Left renal cortex interstitium (tissue), 4 donors: Measurements from ENCODE around the gene NPL. TPM values are rescaled to one million over a fixed set of nuclear protein-coding genes. Genes with fewer than 3 reads are reported as not detected.

Experiments
- DNase-seq, 4 donors: peaks; one replicate each; pipeline ENCODE4 v3.0.0-alpha.2; 2013; ENCODE audit warnings: low read depth in 4 of 4, low spot score in 2 of 4, missing footprints in 1 of 4
- polyA plus RNA-seq, 4 donors: library from polyadenylated mRNA; unstranded; fragments of 120-200 nt; gene quantifications; one replicate each; pipeline ENCODE4 v1.2.1, GENCODE V29; 2013; ENCODE audit not compliant: insufficient read length in 4 of 4

Gene NPL, protein sequence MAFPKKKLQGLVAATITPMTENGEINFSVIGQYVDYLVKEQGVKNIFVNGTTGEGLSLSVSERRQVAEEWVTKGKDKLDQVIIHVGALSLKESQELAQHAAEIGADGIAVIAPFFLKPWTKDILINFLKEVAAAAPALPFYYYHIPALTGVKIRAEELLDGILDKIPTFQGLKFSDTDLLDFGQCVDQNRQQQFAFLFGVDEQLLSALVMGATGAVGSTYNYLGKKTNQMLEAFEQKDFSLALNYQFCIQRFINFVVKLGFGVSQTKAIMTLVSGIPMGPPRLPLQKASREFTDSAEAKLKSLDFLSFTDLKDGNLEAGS
- polyA plus RNA-seq, result 10 to 100 TPM in 1 of 4 donors, 1 to 10 TPM in 3; 5.5 to 10.4 (median 7.4) TPM

DNA sequence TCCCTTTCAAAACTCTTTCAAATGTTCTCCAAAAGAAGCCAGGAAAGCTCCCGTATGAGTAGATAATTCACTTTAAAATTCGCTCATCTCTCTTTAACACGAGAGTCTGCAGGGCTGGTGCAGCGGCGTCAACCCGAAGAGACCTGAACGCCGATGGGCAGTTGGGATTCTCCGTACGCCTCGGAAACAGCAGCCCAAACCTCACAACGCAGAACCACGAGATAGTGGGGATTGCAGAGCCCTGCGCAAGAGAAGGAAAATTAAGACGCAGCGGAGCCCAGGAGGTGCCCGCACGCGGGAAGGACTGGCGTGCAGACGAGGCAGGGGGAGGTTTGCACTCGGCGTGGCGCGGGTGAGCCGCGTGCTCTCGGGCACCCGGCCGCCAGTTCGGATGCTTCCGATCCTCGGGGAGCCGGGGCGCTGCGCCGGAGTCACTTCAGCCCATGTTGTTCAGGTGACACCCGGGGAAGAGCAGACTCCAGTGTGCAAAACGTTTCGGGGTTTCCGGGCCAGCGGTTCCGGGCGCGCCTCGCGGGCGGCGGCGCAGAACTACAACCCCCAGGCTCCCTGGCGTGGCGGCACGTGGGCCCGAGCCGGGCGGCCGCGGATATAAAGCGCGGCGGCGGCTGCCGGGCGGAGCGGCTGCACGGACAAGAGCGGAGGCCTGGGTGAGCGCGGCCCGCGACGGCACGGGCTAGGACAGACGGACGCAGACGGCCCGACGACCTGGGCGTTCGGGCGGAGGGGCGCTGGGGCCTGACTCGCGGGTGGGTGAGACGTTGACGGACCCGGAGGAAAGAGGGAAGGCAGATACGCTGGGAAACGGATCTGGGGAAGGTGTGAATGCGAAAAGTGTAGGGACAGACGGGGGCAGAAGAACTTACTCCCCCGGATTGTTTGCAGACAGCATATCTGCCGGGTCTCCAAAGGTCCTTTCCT, at the start of gene NPL:
TSS of gene NPL (plus strand) at position 636 of the 939 bp plus-strand sequence. CDS start 4,599 bp downstream, outside the sequence.
- peak; percentile 34 to 55 (median 47) for DNase-seq

DNA sequence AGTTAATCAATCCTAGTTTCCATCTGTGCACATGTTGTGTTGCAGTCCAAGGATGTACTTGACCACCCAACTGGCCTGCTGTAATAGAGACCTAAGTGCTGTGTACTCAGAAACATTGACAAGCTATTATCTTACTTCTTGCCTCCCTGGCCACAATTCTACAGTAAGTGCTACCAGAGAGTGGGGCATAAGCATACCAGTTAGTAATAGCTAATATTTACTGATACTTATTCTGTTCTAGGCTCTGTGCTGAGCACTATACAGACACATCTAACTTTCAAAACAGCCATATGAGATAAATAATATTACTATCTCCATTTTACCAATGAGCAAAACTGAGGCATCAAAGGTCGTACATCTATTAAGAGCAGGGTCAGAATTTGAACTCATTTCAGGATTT, 49.5 kb upstream of the NPL start:
- no peak for DNase-seq

DNA sequence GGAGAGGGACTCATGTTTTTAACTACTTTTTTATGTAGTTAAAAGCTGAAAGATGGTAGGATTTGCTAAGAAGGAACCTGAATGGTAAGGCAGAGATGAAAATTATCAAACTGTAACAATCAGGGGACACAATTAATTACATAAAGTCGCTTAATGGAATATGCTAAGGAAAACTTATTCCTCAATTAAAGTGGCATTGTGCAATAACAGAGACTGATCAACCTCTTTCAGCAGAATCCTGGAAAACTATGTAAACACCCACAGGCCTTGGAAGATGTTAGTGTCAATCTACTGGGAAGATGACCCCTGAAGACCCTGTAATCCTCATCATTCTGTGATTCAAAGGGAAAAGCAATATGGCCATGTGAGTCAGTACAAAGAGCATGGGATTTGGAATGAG, 46.8 kb upstream of the NPL start:
- DNase-seq, result no peak

DNA sequence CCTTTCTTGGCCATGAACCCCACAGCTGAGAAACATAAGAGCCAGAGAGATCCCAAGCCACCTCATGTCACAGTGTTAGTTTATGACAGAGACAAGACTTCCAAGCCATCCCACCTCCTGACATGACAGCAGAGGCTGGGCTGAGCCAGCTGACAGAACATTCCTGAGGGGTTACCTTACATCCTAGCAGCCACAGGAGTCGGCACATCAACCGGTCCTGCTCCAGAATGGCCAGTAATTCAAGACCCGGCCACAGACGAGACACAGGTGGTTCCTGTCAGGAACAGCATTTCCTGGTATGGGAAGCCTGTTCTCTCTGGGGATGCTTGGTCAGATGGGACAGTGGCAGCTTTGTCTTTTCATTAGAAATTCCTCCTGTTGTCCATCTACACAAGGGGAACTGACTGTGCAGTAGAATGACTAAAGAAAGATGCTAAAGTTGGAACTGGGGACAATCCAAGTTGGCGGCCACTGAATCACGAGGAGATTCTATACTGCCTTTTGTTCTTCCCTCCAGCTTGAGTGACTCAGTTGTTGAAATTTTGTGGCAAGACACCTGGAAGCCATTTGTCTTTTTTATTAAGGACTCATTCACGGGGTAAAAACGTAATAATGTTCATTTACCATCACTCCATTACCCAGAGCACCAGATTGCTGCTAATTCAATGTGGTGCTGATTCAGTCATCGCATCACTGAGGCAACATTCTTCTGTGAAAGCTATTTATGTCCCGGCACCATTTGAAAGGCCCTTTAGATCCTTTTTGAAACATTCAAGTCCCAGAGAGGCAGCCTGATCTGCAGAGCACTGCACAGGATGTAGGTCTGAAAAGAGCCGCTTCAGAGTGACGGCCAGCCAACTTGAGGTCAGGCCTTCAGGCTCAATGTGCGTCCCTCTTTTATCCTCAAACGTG, 37.2 kb upstream of the NPL start:
- peak; percentile 39 to 59 (median 50) for DNase-seq

DNA sequence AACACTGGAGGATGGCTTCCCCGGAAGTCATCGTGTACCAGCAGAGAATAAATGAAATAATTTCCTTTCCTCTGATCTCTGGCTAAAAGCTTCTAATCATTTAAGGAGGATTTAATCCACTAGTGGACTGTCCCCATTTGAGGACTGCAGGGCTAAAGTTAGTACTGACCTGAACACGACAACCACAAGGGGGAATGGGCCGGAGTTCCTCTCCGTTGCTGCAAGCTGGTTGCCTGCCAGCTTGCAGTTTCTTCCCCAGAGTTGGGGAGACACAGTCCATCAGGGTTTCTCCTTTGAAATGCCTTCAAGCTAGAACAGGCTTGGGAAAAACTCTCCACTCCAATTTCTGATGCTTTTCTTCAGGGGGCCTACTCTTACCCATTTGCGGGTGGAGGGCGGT, 35.5 kb upstream of the NPL start:
- DNase-seq, result no peak

DNA sequence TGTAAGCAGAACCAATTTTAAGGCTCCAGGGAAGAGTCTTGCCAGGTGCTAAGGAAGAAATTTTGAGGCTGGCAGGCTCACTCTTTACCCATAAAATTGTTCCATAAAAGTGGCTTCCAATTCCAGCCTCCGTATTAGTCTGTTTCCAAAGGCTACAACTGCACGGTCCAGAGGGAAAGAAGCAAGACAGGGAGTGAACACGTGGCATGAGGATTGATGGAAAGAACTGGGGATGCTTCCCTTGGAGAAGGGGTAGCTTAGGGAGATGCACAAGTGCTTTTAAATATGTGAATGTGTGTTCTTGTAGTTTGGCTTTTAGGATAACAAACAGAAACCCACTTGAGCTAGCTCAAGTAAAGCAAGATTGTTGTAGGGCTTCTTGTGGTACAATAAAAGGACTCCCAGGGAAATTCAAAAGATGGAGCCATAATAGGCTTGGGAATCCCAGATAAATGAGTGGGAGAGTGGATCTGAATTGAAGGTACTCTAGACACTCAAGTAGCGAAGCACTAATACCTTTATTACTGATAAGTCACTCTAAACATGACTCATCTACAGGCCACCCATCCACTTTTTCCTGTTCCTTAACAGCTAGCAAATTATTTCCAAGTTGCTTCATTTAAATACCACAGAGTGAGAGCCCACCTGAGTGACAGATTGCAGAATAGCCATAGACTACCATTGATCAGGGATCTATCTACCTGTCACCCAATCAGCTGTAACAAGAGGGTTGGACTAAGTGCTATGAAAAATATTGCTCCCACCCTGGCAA, 34.8 kb upstream of the NPL start:
- no peak for DNase-seq

DNA sequence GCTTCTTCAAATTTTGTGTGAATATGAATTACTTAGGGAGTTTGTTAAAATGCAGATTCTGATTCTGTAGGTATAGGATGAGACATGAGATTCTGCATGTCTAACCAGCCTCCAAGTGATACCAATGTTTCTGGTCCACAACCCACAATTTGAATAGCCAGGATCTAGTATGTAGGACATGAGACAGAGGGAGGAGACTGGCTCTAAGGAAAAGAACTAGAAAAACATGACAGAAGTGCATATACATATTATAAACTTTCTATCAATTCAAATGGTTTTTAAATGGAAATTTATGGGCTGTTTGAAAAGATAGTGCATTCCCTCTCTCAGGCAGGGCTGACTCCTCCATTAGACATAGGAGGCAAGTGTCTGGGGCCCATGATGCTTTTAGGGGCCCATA, 33.9 kb upstream of the NPL start:
- no peak for DNase-seq

DNA sequence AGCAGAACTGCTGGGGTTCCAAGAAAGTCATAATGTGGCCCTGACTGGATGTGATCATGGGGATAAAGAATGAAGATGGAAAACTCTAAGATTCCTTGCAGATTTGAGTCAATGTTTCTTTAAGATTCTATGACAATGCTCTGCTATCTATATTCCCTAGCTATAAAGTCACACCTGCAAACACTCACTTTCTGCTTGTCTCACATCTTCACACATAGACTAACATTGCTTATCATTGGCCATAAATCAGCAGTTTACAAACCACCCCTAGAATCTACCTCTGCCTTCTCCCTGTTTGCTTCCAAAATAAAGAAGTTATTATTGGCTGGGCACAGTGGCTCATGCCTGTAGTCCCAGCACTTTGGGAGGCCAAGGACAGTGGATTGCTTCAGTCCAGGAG, 33.1 kb upstream of the NPL start:
- no peak for DNase-seq

DNA sequence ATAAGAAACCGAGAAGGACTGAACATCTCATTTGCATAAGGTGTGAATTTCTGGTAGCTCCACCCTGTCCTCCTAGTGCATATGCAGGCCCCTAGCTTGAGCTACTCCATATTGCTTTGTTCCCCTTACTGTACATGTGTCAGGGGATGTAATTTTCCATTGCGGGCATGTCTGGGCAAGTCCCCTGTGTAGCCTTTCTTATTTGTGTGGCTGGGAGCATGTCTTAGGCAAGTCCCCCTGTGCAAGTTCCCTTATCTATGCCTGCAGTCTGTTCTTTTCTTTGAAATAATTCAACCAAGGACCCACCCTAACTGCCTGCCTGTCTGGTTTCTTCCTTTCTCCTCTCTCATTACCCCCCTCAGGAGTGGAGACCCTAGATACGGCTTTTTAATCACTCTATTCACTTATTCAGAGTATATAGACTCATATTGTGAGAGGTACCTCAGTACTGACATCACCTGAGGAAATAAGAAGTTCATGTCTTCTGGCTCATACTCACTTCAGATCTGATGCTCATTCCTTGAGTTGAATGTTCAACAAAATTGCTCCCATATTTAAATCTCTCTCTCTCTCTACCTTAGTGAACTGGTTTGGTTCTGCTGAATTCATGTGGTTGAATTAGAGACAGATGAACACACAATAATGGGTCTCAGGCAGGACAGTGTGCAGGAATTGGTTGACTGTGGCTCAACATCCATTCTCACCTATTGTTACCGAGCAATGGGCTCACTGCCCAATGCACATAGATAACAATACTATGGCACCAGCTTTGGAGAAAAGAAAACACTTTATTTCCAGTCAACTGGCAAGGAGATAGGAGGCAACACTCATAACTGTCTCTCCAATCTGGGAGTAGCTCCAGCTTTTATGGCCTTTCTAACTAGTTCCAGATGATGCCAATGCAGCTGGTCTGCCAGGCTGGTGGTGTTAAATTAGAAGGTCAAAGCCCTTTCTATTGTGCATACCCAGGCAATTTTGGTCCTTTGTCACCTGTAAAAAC, 27.9 kb upstream of the NPL start:
- no peak for DNase-seq

DNA sequence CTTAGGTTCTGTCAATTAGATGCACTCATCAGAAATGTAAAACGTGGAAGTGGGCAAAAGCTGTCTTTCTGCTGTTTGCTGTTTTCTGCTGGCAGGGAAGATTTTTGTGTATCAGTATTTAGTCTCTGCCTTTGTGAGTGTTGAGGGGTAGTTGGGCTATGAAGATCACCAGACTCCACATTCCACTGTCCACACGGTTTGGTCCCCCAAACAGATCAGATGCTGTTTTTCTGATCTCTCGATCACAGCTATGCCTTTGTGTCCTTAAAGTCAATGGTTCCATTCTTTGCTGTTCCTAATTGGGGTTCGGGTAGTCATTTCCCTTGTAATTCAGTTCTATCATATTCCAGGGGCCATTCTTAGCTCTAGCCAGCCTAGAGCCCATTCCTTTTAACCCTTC, 27.0 kb upstream of the NPL start:
- DNase-seq, result no peak

DNA sequence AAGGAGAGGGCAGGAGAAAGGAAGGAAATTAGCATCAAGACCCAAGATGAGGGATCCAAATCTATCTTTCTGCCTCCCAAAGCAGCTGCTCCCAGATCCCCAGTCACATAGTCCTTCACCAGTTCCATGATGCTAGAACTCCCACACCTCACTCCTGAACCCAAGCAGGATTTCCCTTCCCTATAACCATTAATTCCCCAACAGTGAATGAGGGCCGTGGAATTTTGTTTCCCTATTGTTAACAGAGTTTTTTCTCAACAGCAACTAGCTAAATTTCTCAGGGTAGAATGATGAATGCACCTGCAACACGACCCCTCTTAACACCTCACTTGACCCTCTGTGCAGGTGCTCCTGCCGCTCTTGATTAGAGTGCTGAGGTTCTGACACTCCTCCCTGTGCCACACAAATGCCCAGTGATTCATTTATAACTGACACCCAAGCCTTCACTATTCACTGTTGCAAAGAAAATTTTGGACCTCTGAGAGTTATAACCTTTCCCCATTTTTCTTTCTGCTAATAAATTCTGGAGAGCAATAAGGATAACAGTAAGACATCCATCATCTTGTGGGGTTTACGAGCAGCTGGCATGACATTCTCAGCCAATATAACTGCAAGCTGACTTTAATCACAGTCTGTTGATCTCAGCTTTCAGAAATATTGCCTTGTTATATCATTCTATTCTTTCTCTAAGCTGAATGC, 25.4 kb upstream of the NPL start:
- DNase-seq, result no peak

DNA sequence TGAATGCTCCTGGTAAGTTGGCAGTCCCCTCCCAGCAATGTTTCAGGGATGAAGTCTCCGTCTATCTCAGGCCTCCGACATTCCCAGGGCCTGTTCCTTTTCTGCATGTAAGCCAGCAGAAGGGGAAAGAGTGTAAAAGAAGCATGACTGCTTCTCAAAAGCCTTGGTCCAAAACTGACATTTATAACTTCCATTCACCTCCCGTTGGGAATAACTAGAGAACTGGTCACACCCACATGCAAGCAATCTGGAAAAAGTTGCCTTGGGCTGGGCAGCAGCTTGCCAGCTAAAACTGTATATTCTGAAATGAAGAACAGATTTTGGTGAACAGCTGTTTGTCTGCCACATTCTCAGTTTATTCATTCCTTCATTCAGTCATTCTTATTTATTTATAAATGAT, 24.2 kb upstream of the NPL start:
- DNase-seq, result no peak

DNA sequence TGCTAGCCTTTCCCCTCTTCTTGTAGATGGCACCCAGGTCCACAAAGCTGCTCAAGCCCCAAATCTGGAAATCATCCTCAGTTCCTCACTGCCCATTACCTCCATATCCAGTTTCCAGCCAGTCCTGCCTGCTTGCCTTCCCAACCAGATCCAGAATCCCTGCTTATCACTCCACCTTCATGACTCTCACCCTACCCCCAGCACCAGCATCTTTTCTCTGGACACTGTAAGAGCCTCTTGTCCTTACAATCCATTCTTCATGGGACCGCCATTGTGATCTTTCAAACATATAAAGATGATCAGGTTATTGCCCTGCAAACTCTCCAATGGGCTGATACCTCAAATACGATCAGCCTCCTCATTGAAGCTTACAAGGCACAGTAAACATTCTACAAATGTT, 23.5 kb upstream of the NPL start:
- no peak for DNase-seq

DNA sequence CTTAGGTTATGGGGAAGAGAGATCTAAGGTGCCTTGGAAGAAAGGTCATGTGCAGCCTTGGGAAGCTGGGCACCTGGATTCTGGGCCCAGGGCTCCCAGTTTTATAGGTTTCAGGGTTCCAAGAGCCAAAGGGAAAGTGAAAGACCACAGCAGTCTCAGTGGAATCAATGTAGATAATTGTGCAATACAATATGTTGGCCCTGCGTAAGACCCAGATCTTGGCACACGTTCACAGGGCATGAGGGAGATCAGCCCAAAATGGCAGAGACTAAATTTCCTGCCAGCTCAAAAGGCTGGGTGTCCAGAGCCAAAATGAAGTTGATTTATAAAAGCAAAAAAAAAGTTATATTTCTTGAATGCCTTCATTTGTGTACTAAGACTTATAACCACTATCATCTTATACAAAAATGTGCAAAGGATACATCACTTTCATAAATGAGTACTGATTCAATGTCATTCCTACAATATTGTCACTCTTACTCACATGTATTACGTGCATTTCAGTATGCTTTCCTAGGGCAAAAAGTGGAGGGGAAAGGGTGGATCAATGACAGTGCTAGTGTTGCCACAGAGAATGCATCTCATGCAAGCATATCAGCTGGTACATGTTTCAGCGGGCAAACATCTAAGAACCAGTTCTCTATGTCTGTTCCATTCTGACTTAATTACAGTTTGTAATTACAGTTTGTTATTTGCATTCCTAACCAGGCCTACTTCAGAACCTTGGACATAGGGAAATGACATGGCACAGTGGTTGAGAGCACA, 22.5 kb upstream of the NPL start:
- no peak for DNase-seq

DNA sequence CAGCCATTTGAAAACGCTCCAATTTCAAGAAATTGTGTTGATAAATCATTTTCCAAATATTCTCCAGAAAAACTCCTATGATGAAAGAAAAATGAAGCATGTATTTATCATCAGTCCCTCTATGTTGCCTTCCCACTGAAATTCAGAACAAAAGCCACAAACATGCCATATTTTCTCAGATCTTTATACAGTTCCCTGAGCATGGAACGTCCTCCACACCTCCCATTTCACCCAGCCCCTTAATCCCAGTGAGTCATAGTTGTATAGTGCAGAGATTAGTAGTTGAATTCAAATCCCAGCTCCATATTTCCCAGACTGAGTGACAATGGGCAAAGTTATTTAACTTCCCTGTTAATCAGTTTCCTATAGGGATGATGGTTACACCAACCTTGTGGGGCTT, 20.6 kb upstream of the NPL start:
- DNase-seq, result no peak

DNA sequence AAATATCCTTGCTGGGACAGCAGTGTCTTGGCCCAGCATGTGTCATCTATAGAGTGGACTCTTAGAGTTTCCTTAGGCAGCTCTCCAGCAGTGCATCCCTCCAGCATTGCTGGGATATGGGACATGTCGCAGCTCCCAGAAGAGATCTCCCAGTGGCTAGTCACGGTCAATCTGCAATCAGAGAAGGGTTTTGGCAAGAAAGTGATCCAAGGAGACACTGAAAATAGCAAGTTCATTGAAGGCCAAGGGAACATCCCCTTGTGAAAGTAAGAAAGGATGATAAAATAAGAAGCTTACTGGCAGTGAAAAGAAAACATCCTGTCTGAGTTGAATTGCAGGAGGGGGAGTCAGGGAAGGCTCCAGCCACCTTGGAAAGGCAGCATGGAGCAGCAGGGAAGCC, 19.3 kb upstream of the NPL start:
- DNase-seq, result no peak

DNA sequence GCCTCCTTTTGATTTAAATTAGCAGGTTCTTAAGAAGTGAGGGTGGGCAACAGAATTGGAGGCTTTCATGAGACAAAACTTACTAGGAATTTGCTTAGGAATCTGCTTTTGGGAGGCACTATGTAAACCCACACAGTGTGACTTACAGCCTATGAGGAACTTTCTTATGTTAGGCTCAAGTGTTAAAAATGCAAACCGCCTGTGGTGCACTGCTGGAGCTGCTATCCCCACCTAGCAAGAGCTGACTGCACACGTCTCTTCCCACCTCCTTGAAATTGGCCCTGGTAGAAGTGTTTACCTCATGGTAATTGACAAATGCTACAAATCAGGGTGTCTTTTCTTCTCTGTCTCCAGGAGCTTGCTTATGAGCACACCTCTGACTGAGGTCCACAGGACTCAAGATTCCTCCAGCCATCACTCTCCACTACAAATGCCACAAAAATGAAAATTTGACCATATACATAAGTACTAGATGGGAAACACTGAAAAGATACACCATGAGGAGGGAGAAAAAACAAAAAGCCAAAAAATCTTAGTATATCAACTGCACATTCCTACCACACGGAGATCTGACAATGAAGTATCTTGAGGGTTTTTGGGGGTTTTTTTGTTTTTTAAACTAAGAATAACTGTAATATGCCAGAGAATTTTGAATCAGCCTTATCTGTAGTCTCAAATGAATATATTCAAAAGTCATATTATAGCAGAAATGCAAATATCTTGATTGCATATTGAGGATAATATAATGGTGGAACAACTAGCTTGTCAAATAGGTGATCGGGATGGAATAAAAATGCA, 18.2 kb upstream of the NPL start:
- no peak for DNase-seq
